GM21526 (cell line): Measurements from ENCODE around the gene ENDOV.

ENCODE experiments used
- ATAC-seq: cut with Tn5 transposase; IDR thresholded peaks from one replicate; pipeline ENCODE4 v1.9.1; 2021; ENCODE audit warnings: moderate library complexity; ENCODE audit not compliant: unreplicated experiment, low FRiP score

ENDOV gene

GRCh38 chr17:80429356-80430275 lies 14.6 kb downstream of the ENDOV start:
- no peak for ATAC-seq

DNA sequence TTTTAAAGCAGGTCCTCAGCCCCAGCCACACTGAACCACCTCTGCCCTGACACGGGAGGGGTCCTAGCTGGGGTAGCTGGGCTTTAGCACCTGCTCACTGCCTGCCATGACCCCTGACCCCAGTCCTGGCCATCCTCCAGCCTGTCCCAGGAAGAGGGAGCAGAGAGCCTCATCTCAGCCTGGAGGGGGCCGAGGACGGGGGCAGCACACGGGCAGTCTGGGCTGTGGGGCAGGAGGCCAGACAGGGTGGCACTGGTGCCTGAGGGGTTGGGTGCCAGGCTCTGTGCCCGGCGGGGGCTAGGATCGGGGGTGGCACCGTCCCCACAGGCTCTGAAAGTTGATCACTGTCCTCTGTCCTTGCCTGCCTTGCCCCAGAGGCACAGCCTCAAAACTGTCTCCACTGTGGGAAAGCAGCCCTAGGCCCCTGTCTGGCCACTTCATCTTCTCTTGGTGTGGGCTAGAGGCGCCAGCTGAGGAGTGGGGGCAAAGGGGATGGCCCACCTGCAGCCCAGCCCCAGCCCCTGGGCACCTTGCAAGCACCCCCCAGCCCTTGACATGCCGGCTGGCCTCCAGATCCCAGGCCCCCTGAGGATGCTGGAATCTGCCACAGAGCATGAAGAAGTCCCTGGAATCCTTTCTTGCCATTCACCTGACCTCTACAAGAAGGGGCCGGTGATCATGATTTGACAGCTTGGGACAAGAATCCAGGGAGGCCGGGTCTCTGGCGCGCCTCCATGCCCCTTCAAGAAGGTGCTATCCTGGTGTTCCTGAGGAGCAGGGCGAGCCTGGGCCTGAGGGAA lies 15.7 kb downstream of the ENDOV start:
- no peak for ATAC-seq

DNA sequence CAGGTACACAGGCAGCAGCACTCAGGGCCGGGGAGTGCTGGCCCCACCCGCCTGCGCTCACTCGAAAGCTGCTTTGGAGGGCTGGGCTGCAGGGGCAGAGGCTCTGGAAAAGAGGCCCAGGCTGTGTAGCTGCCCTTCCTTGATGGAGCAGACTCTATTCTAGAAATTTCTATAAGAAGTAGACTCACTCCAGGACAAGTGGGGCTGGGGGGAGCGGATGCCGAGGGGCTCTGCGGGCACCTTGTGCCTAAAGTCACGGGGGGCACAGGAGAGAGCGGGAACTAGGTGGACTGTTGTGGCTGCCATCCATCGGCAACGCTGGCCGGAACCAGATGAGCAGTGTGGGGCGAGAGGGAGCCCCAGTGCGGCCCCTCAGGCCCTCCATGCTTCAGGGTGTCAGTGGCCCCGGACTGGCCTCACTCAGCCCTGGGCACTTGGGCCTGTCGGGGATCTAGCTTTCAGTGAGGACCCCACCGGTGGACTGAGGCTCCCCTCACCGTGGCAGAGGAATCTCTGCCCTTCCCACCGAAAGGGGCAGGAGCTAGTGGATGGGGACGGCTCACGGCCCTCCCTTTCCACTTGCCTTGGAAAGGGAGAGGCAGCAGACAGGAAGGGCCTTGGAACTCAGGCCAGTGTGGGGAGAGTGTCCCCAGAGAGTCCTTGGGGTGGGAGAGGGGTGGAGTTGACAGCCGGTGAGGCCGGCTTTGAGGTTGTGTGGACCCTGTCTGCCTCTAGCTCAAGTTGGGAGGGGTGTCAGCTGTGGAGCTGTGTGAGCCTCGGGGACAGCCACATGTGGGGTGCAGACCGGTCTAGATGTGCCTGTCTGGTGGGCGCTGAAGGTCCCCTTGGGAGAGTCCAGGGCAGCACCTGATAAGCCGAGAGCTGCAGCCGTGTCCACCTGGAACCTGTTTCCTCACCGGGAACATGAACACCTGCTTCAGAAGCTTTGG lies 16.6 kb downstream of the ENDOV start:
- ATAC-seq: no peak

DNA sequence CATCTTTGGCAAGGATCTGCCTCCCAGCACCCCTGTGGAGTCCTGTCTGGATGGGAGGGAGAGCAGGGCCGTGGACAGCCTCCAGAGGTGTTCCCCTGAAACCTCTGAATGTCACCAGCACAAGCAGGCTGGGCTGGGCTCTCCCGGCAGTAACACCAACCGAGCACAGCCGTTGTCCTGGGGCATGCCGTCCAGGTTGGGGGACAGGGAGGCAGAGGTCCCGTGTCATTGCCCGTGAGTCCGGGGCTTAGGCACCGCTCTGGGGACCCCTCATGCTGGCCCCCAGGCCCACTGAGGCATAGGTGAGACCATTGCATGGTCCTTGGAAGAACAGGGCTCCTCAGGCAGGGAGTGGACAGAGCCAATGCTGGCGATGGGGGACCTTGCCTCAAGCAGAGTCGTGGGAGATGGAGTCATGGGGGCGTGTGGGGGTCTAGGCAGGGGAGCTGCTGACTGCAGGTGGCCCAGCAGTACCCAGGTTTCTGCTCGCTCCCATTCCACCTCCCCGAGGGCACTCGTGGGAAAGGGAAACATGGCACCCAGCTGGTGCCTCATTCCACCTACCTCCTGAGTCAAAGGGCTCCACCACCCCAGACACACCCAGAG lies 17.5 kb downstream of the ENDOV start:
- ATAC-seq: no peak

GRCh38 chr17:80432961-80433550 lies 18.1 kb downstream of the ENDOV start:
- ATAC-seq: no peak

GRCh38 chr17:80433916-80434666 lies 19.1 kb downstream of the ENDOV start:
- ATAC-seq: no peak

GRCh38 chr17:80437532-80437931 lies 22.6 kb downstream of the ENDOV start:
- ATAC-seq: no peak

DNA sequence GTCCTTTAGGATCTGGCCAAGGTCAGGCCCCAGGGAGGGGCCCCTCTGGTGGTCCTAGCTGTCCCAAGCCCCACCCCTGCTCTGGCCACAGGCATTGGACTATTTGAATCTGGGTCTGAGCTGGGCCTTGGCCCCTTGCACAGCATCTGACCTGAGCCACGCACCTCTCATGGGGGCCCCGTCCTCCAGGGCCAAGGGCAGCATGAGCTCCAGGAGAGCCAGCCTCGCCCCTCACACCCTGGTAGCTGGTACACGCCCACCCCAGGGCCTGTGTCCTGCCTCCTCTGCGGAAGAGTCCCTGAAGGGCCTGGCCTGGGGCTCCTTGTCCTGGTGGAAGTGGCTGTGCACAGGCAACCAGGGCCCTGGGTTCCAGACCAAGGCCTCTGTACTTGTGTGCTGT lies 23.8 kb downstream of the ENDOV start:
- ATAC-seq: no peak

- no peak for ATAC-seq
These were observed 24.5 kb downstream of the ENDOV start for GRCh38 chr17:80439499-80439898.

DNA sequence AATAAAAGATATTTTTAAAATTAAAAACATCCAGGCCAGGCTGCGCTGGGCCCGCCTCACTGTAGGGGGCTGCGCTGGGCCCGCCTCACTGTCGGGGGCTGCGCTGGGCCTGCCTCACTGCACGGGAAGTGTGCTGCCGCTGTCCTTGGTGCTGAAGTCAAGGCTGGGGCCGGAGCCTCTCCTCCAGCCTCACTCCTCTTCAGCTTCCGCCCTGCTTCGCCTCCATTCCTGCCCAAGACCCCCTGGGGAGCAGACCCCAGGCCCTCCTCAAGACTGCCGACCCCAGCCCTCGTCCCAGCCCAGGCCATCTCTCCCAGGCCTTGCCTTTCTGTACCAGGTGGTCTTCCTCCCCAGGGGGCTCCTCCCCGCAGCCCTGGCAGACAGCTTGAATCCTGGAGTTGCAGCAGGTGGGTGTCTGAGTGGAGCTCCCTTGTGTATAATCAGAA lies 26.2 kb downstream of the ENDOV start:
- ATAC-seq: no peak

GRCh38 chr17:80441598-80442322 lies 26.8 kb downstream of the ENDOV start:
- no peak for ATAC-seq

- ATAC-seq: no peak
These were observed 27.3 kb downstream of the ENDOV start for GRCh38 chr17:80442323-80442659.

DNA sequence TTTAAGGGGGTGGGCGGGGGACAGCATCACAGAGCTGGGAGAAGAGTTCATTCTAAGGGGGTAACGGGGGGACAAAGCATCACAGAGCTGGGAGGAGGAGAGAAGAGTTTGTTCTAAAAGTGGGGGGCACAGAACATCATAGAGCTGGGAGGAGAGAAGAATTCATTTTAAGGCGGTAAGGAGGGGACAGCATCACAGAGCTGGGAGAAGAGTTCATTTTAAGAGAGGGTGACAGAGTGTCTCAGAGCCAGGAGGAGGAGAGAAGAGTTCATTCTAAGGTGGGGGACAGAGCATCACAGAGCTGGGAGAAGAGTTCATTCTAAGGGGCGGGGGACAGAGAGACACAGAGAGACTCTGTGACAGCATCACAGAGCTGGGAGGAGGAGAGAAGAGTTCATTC lies 27.8 kb downstream of the ENDOV start:
- ATAC-seq: no peak

- ATAC-seq: no peak
These were observed 28.5 kb downstream of the ENDOV start for GRCh38 chr17:80443498-80443897.

- ATAC-seq: no peak
These were observed 29.1 kb downstream of the ENDOV start for GRCh38 chr17:80443916-80444643.

DNA sequence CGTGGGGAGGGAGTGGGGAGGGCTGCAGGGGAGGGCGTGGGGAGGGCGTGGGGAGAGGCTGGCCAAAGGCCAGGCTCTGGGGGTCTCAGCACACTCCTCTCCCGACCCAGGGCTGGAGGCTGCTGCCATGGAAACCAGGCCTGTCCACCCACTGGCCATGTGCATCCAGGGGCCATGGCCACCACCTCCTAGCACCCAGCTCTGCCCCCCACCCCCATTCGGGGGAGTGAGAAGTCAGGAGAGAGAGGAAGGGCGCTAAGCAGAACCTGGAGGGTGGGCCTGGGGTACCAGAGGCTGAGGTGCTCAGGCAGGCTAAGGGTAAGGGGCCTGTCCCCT lies 29.6 kb downstream of the ENDOV start:
- no peak for ATAC-seq

DNA sequence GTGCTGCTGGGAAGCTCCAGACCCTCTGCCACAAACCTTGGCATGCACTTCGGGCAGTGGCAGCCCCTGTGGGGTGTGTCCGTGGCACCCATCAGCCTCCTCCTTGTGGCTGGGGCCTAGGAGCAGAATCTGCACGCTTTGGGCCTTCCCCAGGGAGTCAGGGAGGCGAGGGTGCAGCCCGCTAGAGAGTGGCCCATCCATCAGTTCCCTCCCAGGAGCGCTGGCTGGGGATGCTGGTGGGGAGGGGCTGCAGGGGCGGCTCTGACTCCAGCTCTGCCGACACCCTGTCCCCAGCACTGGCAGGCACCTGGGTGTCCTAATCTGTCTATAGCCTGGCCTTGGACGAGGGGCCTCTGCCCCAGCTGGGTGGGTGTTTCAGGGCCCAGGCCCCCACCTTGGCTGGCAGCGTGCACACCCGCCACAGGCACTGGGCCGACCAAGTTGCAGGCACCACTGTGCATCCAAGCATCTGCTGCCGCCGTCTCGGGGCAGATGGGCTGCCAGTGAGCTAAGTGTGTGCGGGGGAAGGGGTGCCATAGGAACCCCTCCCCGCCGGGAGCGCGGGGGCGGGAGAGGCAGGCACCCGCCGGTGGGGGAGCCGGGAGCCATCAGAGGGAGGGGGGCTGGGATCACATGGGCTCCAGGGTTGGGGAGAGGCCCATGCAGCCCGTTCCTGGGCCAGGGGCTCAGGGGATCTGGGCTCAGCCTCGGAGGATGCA lies 30.2 kb downstream of the ENDOV start:
- no peak for ATAC-seq
